Subcutaneous abdominal adipose tissue (tissue), 5 donors: ENCODE results near the gene PPP1R36.
"Not testable (repeated sequence)": the region's sequence is repeated elsewhere in the genome, so short reads cannot be mapped to it uniquely, and the experiment has no call there.

Experiments used
- H3K27ac ChIP-seq: one replicate; pipeline ENCODE4 v1.7.0; 2013; ENCODE audit warnings: low read depth, mild to moderate bottlenecking, inconsistent platforms, low read length, moderate library complexity
- H3K27me3 ChIP-seq, 5 donors: one replicate each; pipeline ENCODE4 v1.7.0; 2013; ENCODE audit warnings: low read length in 5 of 5, inconsistent platforms in 1 of 5; ENCODE audit not compliant: control insufficient read depth in 5 of 5, insufficient read depth in 4 of 5
- H3K36me3 ChIP-seq, 5 donors: one replicate each; pipeline ENCODE4 v1.7.0; 2013; ENCODE audit warnings: low read length in 5 of 5; ENCODE audit not compliant: control insufficient read depth in 5 of 5, insufficient read depth in 5 of 5
- H3K4me1 ChIP-seq, 5 donors: one replicate each; pipeline ENCODE4 v1.7.0; 2013; ENCODE audit warnings: low read length in 5 of 5, mild to moderate bottlenecking in 3 of 5, moderate library complexity in 1 of 5; ENCODE audit not compliant: control insufficient read depth in 5 of 5, insufficient read depth in 5 of 5
- H3K4me3 ChIP-seq, 5 donors: one replicate each; pipeline ENCODE4 v1.7.0; 2013; ENCODE audit warnings: low read length in 5 of 5, low read depth in 1 of 5
- H3K9ac ChIP-seq, 5 donors: one replicate each; pipeline ENCODE4 v1.7.0; 2013; ENCODE audit warnings: low read length in 5 of 5, mild to moderate bottlenecking in 4 of 5, moderate library complexity in 3 of 5
- H3K9me3 ChIP-seq, 5 donors: one replicate each; pipeline ENCODE4 v1.7.0; 2013; ENCODE audit warnings: low read length in 5 of 5; ENCODE audit not compliant: control insufficient read depth in 5 of 5
- donor health status: healthy.
- donor health status: healthy.
- donor health status: healthy.
- donor health status: healthy.
- donor health status: healthy.

PPP1R36 gene

GRCh38 chr14:64517667-64518066 is 32.1 kb upstream of the PPP1R36 start:
- not testable (repeated sequence) for H3K9ac ChIP-seq, H3K9me3 ChIP-seq, H3K27me3 ChIP-seq, H3K27ac ChIP-seq, H3K4me1 ChIP-seq, H3K4me3 ChIP-seq
- H3K36me3 ChIP-seq = peaks cover 7 to 14% (median 13%) of the 10 kb centered on the region in 5 donors

GRCh38 chr14:64518229-64518628 is 31.5 kb upstream of the PPP1R36 start:
- no peak overlapping the region for H3K4me3 ChIP-seq
- no peak overlapping the region for H3K9ac ChIP-seq
- peaks cover 0 to 4% (median 0%) of the 10 kb centered on the region in 5 donors for H3K4me1 ChIP-seq
- H3K27ac ChIP-seq = no peak overlapping the region
- peaks cover 12 to 19% (median 18%) of the 10 kb centered on the region in 5 donors for H3K36me3 ChIP-seq
- no peaks in the 10 kb centered on the region for H3K27me3 ChIP-seq
- no peaks in the 10 kb centered on the region for H3K9me3 ChIP-seq

GRCh38 chr14:64520699-64521098 is 29.1 kb upstream of the PPP1R36 start:
- Histone ChIP-seq H3K9me3 (no peaks in the 10 kb centered on the region), H3K36me3 (peaks cover 14 to 22% (median 21%) of the 10 kb centered on the region in 5 donors), H3K27ac (no peak overlapping the region), H3K4me3 (no peak overlapping the region), H3K27me3 (no peaks in the 10 kb centered on the region), H3K9ac (no peak overlapping the region), H3K4me1 (peaks cover 0 to 4% (median 0%) of the 10 kb centered on the region in 5 donors)

GRCh38 chr14:64522591-64523355 is 27.0 kb upstream of the PPP1R36 start:
- no peak overlapping the region for H3K9ac ChIP-seq
- no peaks in the 10 kb centered on the region for H3K27me3 ChIP-seq
- H3K4me3 ChIP-seq = no peak overlapping the region
- peaks cover 14 to 24% (median 23%) of the 10 kb centered on the region in 5 donors for H3K36me3 ChIP-seq
- no peaks in the 10 kb centered on the region for H3K9me3 ChIP-seq
- no peak overlapping the region for H3K27ac ChIP-seq
- peaks cover 0 to 4% (median 0%) of the 10 kb centered on the region in 5 donors for H3K4me1 ChIP-seq

- Histone ChIP-seq H3K4me1 (no peaks in the 10 kb centered on the region), H3K36me3 (peaks cover 14 to 27% (median 24%) of the 10 kb centered on the region in 5 donors), H3K9ac (no peak overlapping the region)
These were observed 24.4 kb upstream of the PPP1R36 start for GRCh38 chr14:64525354-64525753.

GRCh38 chr14:64531567-64531966 is 18.2 kb upstream of the PPP1R36 start:
- Histone ChIP-seq H3K27me3 (no peaks in the 10 kb centered on the region), H3K36me3 (peaks cover 0 to 4% (median 2%) of the 10 kb centered on the region in 5 donors), H3K4me3 (no peak overlapping the region), H3K9me3 (no peaks in the 10 kb centered on the region), H3K9ac (no peak overlapping the region), H3K4me1 (peaks cover 0 to 2% (median 0%) of the 10 kb centered on the region in 5 donors), H3K27ac (no peak overlapping the region)

More at GRCh38 chr14:64525354-64525753, 24.4 kb upstream of the PPP1R36 start:
- no peaks in the 10 kb centered on the region for H3K9me3 ChIP-seq
- no peaks in the 10 kb centered on the region for H3K27me3 ChIP-seq
- H3K4me3 ChIP-seq = no peak overlapping the region
- no peak overlapping the region for H3K27ac ChIP-seq

- H3K4me1 ChIP-seq = peaks cover 0 to 24% (median 19%) of the 10 kb centered on the region in 5 donors
- H3K27ac ChIP-seq = no peak overlapping the region
- H3K36me3 ChIP-seq = no peaks in the 10 kb centered on the region
- peaks cover 0 to 8% (median 4%) of the 10 kb centered on the region in 5 donors for H3K9me3 ChIP-seq
- H3K4me3 ChIP-seq = no peak overlapping the region
- H3K27me3 ChIP-seq = peaks cover 0 to 10% (median under 1%) of the 10 kb centered on the region in 5 donors
- H3K9ac ChIP-seq = no peak overlapping the region
These were observed 13.1 kb upstream of the PPP1R36 start for GRCh38 chr14:64536488-64537245.

GRCh38 chr14:64540208-64541202 is 9.3 kb upstream of the PPP1R36 start, which contains the start of gene HSPA2:
TSS of gene HSPA2 (plus strand) at chr14:64540741. CDS start at chr14:64540850, 109 bp downstream.
- Histone ChIP-seq H3K36me3 (no peaks in the 10 kb centered on the region), H3K27ac (peak within 1 kb of the TSS; percentile 75), H3K4me3 (peak within 1 kb of the TSS; percentile 69 to 81 (median 78)), H3K4me1 (peaks cover 0 to 41% (median 28%) of the 10 kb centered on the region in 5 donors), H3K27me3 (peaks cover 0 to 18% (median 4%) of the 10 kb centered on the region in 5 donors), H3K9ac (peak within 1 kb of the TSS; percentile 26 to 79 (median 59)), H3K9me3 (peaks cover 0 to 8% (median 4%) of the 10 kb centered on the region in 5 donors)

GRCh38 chr14:64541261-64541971 is 8.3 kb upstream of the PPP1R36 start:
- peak overlapping the region; percentile 69 to 80 (median 76) for H3K4me3 ChIP-seq
- peaks cover 0 to 41% (median 28%) of the 10 kb centered on the region in 5 donors for H3K4me1 ChIP-seq
- H3K9me3 ChIP-seq = peaks cover 0 to 8% (median 4%) of the 10 kb centered on the region in 5 donors
- no peak overlapping the region for H3K27ac ChIP-seq
- H3K9ac ChIP-seq = no peak overlapping the region
- H3K36me3 ChIP-seq = no peaks in the 10 kb centered on the region
- H3K27me3 ChIP-seq = peaks cover 0 to 18% (median 4%) of the 10 kb centered on the region in 5 donors
